HepG2 (cell line): ENCODE results near the gene ASPRV1. TPM values are rescaled to one million over a fixed set of nuclear protein-coding genes. Genes with fewer than 3 reads are reported as not detected.

ENCODE experiments used
- ATAD3A ChIP-seq: sonication (generic); formaldehyde crosslinking; IDR thresholded peaks from 2 replicates; pipeline ENCODE4 v1.4.0; 2020; ENCODE audit warnings: missing genetic modification reagents
- CENPT ChIP-seq: sonication (generic); formaldehyde crosslinking; IDR thresholded peaks from 2 replicates; pipeline ENCODE4 v1.8.0; 2022; ENCODE audit warnings: low read depth, mild to moderate bottlenecking, moderate library complexity, missing genetic modification reagents
- FLYWCH1 ChIP-seq: sonication (generic); formaldehyde crosslinking; IDR thresholded peaks from 2 replicates; pipeline ENCODE4 v1.8.1; 2023; ENCODE audit warnings: mild to moderate bottlenecking, missing genetic modification reagents
- GABPB1 ChIP-seq: IDR thresholded peaks from 2 replicates; pipeline ENCODE4 v1.6.1; 2016; ENCODE audit warnings: mild to moderate bottlenecking, missing genetic modification reagents, moderate library complexity, missing compliant biosample characterization
- MEIS2 ChIP-seq: sonication (generic); formaldehyde crosslinking; IDR thresholded peaks from 2 replicates; pipeline ENCODE4 v1.9.0; 2021; ENCODE audit warnings: mild to moderate bottlenecking, missing genetic modification reagents
- NFYC ChIP-seq: IDR thresholded peaks from 2 replicates; pipeline ENCODE4 v1.6.1; 2016; ENCODE audit warnings: missing genetic modification reagents, missing compliant biosample characterization
- POLR2G ChIP-seq: fragments of 200-400 bp; formaldehyde crosslinking; IDR thresholded peaks from 2 replicates; pipeline ENCODE4 v1.6.1; 2018; ENCODE audit warnings: mild to moderate bottlenecking, low read depth, low read length, moderate library complexity
- SALL1 ChIP-seq: sonication (generic); formaldehyde crosslinking; IDR thresholded peaks from 2 replicates; pipeline ENCODE4 v1.8.0; 2022; ENCODE audit warnings: mild to moderate bottlenecking, missing genetic modification reagents
- SIX4 ChIP-seq: sonication (generic); formaldehyde crosslinking; IDR thresholded peaks from 2 replicates; pipeline ENCODE4 v1.4.0; 2020; ENCODE audit warnings: missing genetic modification reagents
- SNRNP70 ChIP-seq: fragments of 200-400 bp; formaldehyde crosslinking; IDR thresholded peaks from 2 replicates; pipeline ENCODE4 v1.6.1; 2017; ENCODE audit warnings: mild to moderate bottlenecking, low read depth, low read length, moderate library complexity
- SP2 ChIP-seq: sonication (generic); formaldehyde crosslinking; IDR thresholded peaks from 2 replicates; pipeline ENCODE4 v1.5.1; 2020; ENCODE audit warnings: mild to moderate bottlenecking, missing genetic modification reagents
- SRY ChIP-seq: sonication (generic); formaldehyde crosslinking; IDR thresholded peaks from 2 replicates; pipeline ENCODE4 v1.8.0; 2022; ENCODE audit warnings: mild to moderate bottlenecking, missing genetic modification reagents
- TCF12 ChIP-seq, 2 experiments: fragments of 450-650 bp in 1 of 2; sonication (generic) in 1 of 2; formaldehyde crosslinking in 1 of 2; IDR thresholded peaks; 2 replicates each; pipeline versions ENCODE4 v1.6.1 to v1.8.0; 2017 to 2022; ENCODE audit warnings: antibody characterized with exemption in 1 of 2, mild to moderate bottlenecking in 1 of 2, missing genetic modification reagents in 1 of 2, moderate library complexity in 1 of 2
- TCF7L2 ChIP-seq: IDR thresholded peaks from 2 replicates; pipeline ENCODE4 v1.6.1; 2011; ENCODE audit warnings: mild to moderate bottlenecking, low read depth, low read length, moderate library complexity
- XBP1 ChIP-seq: sonication (generic); formaldehyde crosslinking; IDR thresholded peaks from 2 replicates; pipeline ENCODE4 v1.5.0; 2020; ENCODE audit warnings: missing genetic modification reagents
- ZBTB38 ChIP-seq: sonication (generic); formaldehyde crosslinking; IDR thresholded peaks from 2 replicates; pipeline ENCODE4 v1.5.1; 2020; ENCODE audit warnings: mild to moderate bottlenecking, missing genetic modification reagents
- ZC3H4 ChIP-seq: sonication (generic); formaldehyde crosslinking; IDR thresholded peaks from 2 replicates; pipeline ENCODE4 v1.4.0; 2020; ENCODE audit warnings: missing genetic modification reagents, borderline replicate concordance
- ZNF260 ChIP-seq: sonication (generic); formaldehyde crosslinking; IDR thresholded peaks from 2 replicates; pipeline ENCODE4 v1.4.0; 2020; ENCODE audit warnings: missing genetic modification reagents, low read depth, mild to moderate bottlenecking, borderline replicate concordance
- ZNF431 ChIP-seq: sonication (generic); formaldehyde crosslinking; IDR thresholded peaks from 2 replicates; pipeline ENCODE4 v1.9.0; 2022; ENCODE audit warnings: missing genetic modification reagents, low read depth, mild to moderate bottlenecking, borderline replicate concordance
- ZNF530 ChIP-seq: sonication (generic); formaldehyde crosslinking; IDR thresholded peaks from 2 replicates; pipeline ENCODE4 v1.5.0; 2020; ENCODE audit warnings: low read depth, mild to moderate bottlenecking, missing genetic modification reagents
- ZNF572 ChIP-seq: sonication (generic); formaldehyde crosslinking; IDR thresholded peaks from 2 replicates; pipeline ENCODE4 v1.5.1; 2020; ENCODE audit warnings: mild to moderate bottlenecking, missing genetic modification reagents
- polyA plus RNA-seq, 8 experiments: library from polyadenylated mRNA; depleted of rRNA in 3 of 8; stranded (reverse) in 7 of 8; unstranded in 1 of 8; fragments of >200 nt; fragmentation: Illumina TruSeq in 4 of 8; extraction: Trizol in 4 of 8; gene quantifications; 2 replicates each; pipeline versions ENCODE4 v1.2.1 to v1.2.3, GENCODE V29; 2011 to 2016; ENCODE audit warnings: low read depth in 4 of 8, missing spikeins in 1 of 8, mixed read lengths in 1 of 8; ENCODE audit not compliant: insufficient read depth in 1 of 8
- total RNA-seq, 5 experiments: library from RNA; depleted of rRNA; stranded (reverse); fragments of >200 nt; fragmentation: Illumina TruSeq; extraction: Trizol; gene quantifications; 2 replicates each; pipeline ENCODE4 v1.2.3, GENCODE V29; 2016; ENCODE audit warnings: low read depth in 1 of 5
- TF ChIP-seq, protein P1 (sequence below): sonication (generic); formaldehyde crosslinking; IDR thresholded peaks from 2 replicates; pipeline ENCODE4 v1.5.1; 2020; ENCODE audit warnings: missing genetic modification reagents, mild to moderate bottlenecking, borderline replicate concordance
- TF ChIP-seq, protein P2 (sequence below): IDR thresholded peaks from 2 replicates; pipeline ENCODE4 v1.6.1; 2016; ENCODE audit warnings: mild to moderate bottlenecking, missing biosample characterization, missing genetic modification reagents
- TF ChIP-seq, protein P3 (sequence below): sonication (generic); formaldehyde crosslinking; IDR thresholded peaks from 2 replicates; pipeline ENCODE4 v1.4.0; 2020; ENCODE audit warnings: mild to moderate bottlenecking, missing genetic modification reagents

The ASPRV1 gene
- total and polyA plus RNA-seq, 2 of the 13 experiments (the other 11 are each of a cell fraction or from before 2014, with no cell fraction given), result 0.40 to 0.48 TPM

DNA sequence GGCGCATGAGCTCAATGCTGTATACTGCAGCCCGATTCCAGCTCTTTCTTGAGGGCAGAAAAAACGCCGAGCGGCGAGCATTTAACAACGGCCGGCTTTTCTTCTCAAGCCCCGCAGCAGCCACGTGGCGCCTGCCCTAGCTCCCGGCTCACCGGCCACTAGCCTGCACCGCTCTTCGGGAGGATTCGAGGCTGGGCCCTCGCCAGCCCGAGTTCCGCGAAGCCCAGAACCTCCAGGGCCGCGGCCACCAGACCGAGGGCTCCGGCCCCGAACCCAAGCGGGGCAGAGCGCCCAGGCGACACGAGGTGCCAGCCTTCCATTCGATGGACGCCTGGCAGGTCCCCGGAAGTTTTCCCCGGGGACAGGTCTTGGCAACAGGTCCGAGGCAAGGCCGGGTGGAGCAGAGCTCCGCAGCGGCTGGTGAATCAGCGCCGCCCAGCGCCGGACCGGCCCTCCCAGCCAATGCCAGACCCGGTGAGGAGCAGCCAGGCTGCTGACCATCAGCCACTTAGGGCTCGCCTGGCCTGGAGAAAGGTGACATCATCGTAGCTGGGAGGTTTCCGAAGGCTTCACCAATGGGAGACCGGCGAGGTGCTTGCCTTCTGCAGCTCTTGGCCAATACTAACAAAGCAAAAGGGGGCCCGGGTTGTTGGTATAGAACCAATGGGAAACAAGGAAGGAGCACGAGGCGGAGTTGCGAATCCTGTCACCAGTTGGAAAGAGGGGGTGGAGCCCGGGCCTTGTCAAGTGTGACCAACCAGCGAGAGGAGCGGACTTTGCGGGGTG is 47.1 kb downstream of the ASPRV1 start (continued):
- TF ChIP-seq, protein P1, sequence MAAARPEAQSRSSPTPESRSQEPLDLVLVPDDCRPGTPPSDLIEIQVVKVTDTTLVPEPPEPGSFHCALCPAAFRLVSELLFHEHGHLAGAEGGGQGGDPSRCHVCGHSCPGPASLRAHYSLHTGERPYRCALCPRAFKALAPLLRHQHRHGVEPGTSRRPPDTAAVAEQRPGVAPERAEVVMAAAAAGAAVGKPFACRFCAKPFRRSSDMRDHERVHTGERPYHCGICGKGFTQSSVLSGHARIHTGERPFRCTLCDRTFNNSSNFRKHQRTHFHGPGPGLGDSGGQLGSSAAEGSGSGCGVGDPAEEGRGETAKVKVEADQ (CRISPR knock-in tag), result peak; percentile 63
- no peak for TF ChIP-seq TCF7L2
- TF ChIP-seq CENPT, result peak; percentile 93; the same call in 1 of the 2 replicates
- TF ChIP-seq SP2 (CRISPR knock-in tag), result no peak
- TF ChIP-seq, protein P2, sequence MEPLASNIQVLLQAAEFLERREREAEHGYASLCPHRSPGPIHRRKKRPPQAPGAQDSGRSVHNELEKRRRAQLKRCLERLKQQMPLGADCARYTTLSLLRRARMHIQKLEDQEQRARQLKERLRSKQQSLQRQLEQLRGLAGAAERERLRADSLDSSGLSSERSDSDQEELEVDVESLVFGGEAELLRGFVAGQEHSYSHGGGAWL (CRISPR knock-in tag), result peak; percentile 99
- TF ChIP-seq SNRNP70, result no peak
- no peak for TF ChIP-seq TCF12 (IDR thresholded peaks at IDR 0.05)
- no peak for TF ChIP-seq TCF12 (CRISPR knock-in tag; IDR thresholded peaks at IDR 0.05)
- TF ChIP-seq XBP1, result 0 out of 2 replicates have a peak, but pooled peaks have one; percentile 16
- peak; percentile 48; the same call in 1 of the 2 replicates for TF ChIP-seq SIX4
- TF ChIP-seq POLR2G, result peak; percentile 88
- TF ChIP-seq GABPB1 (CRISPR knock-in tag), result peak; percentile 93
- TF ChIP-seq SRY (CRISPR knock-in tag), result peak; percentile 72
- peak; percentile 92 for TF ChIP-seq NFYC (CRISPR knock-in tag)
- no peak for TF ChIP-seq ZNF530 (CRISPR knock-in tag)
- peak; percentile 82 for TF ChIP-seq MEIS2 (CRISPR knock-in tag)
- no peak for TF ChIP-seq ATAD3A (CRISPR knock-in tag)
- TF ChIP-seq FLYWCH1 (CRISPR knock-in tag), result no peak
- TF ChIP-seq, protein P3, sequence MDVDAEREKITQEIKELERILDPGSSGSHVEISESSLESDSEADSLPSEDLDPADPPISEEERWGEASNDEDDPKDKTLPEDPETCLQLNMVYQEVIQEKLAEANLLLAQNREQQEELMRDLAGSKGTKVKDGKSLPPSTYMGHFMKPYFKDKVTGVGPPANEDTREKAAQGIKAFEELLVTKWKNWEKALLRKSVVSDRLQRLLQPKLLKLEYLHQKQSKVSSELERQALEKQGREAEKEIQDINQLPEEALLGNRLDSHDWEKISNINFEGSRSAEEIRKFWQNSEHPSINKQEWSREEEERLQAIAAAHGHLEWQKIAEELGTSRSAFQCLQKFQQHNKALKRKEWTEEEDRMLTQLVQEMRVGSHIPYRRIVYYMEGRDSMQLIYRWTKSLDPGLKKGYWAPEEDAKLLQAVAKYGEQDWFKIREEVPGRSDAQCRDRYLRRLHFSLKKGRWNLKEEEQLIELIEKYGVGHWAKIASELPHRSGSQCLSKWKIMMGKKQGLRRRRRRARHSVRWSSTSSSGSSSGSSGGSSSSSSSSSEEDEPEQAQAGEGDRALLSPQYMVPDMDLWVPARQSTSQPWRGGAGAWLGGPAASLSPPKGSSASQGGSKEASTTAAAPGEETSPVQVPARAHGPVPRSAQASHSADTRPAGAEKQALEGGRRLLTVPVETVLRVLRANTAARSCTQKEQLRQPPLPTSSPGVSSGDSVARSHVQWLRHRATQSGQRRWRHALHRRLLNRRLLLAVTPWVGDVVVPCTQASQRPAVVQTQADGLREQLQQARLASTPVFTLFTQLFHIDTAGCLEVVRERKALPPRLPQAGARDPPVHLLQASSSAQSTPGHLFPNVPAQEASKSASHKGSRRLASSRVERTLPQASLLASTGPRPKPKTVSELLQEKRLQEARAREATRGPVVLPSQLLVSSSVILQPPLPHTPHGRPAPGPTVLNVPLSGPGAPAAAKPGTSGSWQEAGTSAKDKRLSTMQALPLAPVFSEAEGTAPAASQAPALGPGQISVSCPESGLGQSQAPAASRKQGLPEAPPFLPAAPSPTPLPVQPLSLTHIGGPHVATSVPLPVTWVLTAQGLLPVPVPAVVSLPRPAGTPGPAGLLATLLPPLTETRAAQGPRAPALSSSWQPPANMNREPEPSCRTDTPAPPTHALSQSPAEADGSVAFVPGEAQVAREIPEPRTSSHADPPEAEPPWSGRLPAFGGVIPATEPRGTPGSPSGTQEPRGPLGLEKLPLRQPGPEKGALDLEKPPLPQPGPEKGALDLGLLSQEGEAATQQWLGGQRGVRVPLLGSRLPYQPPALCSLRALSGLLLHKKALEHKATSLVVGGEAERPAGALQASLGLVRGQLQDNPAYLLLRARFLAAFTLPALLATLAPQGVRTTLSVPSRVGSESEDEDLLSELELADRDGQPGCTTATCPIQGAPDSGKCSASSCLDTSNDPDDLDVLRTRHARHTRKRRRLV (CRISPR knock-in tag), result no peak
- TF ChIP-seq ZNF572 (CRISPR knock-in tag), result peak; percentile 98; the same call in 1 of the 2 replicates
- 0 out of 2 replicates have a peak, but pooled peaks have one; percentile 58 for TF ChIP-seq ZNF260 (CRISPR knock-in tag)
- peak; percentile 84 for TF ChIP-seq ZBTB38 (CRISPR knock-in tag)
- TF ChIP-seq SALL1 (CRISPR knock-in tag), result peak; percentile 91
- peak; percentile 77; the same call in 1 of the 2 replicates for TF ChIP-seq ZC3H4
- peak; percentile 51; the same call in 1 of the 2 replicates for TF ChIP-seq ZNF431 (CRISPR knock-in tag)
